Lung (tissue), 12 donors: Measurements from ENCODE around the gene ITPK1. TPM values are rescaled to one million over a fixed set of nuclear protein-coding genes. Genes with fewer than 3 reads are reported as not detected.

Experiments used
- ATAC-seq: fragments of 200-7000 bp; cut with Tn5 transposase; one replicate; pipeline ENCODE4 v1.9.1; 2020; ENCODE audit warnings: moderate number of reproducible peaks; ENCODE audit not compliant: insufficient read depth, low FRiP score
- DNase-seq, 3 donors: peaks; one replicate each; pipeline ENCODE4 v3.0.0-alpha.2; 2013 to 2017
- H3K27ac ChIP-seq, 2 donors: one replicate each; pipeline ENCODE4 v1.5.1; 2013; ENCODE audit warnings: mild to moderate bottlenecking in 2 of 2, moderate library complexity in 2 of 2, control low read depth in 1 of 2, inconsistent platforms in 1 of 2, low read depth in 1 of 2, low read length in 1 of 2
- H3K27me3 ChIP-seq, 3 donors: one replicate each; pipeline ENCODE4 v1.5.1; 2013; ENCODE audit warnings: low read length in 2 of 3; ENCODE audit not compliant: control insufficient read depth in 3 of 3, insufficient read depth in 3 of 3
- H3K36me3 ChIP-seq, 4 donors: one replicate each; pipeline ENCODE4 v1.5.1; 2013; ENCODE audit warnings: low read length in 4 of 4, mild to moderate bottlenecking in 1 of 4, moderate library complexity in 1 of 4; ENCODE audit not compliant: control insufficient read depth in 4 of 4, insufficient read depth in 4 of 4
- H3K4me1 ChIP-seq, 5 donors: one replicate each; pipeline ENCODE4 v1.5.1; 2013; ENCODE audit warnings: low read length in 5 of 5, mild to moderate bottlenecking in 2 of 5, moderate library complexity in 1 of 5; ENCODE audit not compliant: control insufficient read depth in 5 of 5, insufficient read depth in 5 of 5
- H3K4me3 ChIP-seq: one replicate; pipeline ENCODE4 v1.5.1; 2013; ENCODE audit warnings: mild to moderate bottlenecking, control low read depth, moderate library complexity
- H3K9ac ChIP-seq, 2 donors: one replicate each; pipeline ENCODE4 v1.5.1; 2013; ENCODE audit warnings: low read length in 2 of 2, control low read depth in 1 of 2; ENCODE audit not compliant: insufficient read depth in 1 of 2
- H3K9me3 ChIP-seq, 4 donors: one replicate each; pipeline ENCODE4 v1.5.1; 2013; ENCODE audit warnings: low read length in 3 of 4, mild to moderate bottlenecking in 1 of 4, moderate library complexity in 1 of 4; ENCODE audit not compliant: control insufficient read depth in 4 of 4, insufficient read depth in 3 of 4
- CTCF ChIP-seq: IDR thresholded peaks from 2 replicates; pipeline ENCODE4 v1.5.1; 2012; ENCODE audit warnings: mild to moderate bottlenecking; ENCODE audit errors: control extremely low read depth, extremely low read depth
- WGBS, 2 donors: extraction: QIAGEN DNeasy Blood & Tissue Kit; methylation state at CpG; one replicate each; pipeline ENCODE4 v1.1.7; 2013; 5-methylcytosine and 5-hydroxymethylcytosine counted together
- polyA plus RNA-seq, 2 donors: library from polyadenylated mRNA; stranded (reverse); fragments of 200-250 nt; gene quantifications; one replicate each; pipeline ENCODE4 v1.2.1, GENCODE V29; 2013
- total RNA-seq, 2 donors: library from RNA; depleted of rRNA in 1 of 2; stranded (reverse); fragments of >200 nt in 1 of 2; gene quantifications; one replicate each; pipeline ENCODE4 v1.2.1, GENCODE V29; 2014 to 2021
- donor health status: control.
- donor health status: control.
- donor health status: Bipolar disorder and iron deficiency.
- donor health status: healthy.
- donor health status: DM: yes; HTN: yes; CAD: no.

The ITPK1 gene
- total and polyA plus RNA-seq, 4 donors = 17.5 to 99.4 (median 45.3) TPM

- ATAC-seq (no peak), DNase-seq (no peak)
- no peak for TF ChIP-seq CTCF
- Histone ChIP-seq H3K9ac (no peak overlapping the region), H3K27ac (no peak overlapping the region), H3K27me3 (peaks cover 0 to 3% (median 0%) of the 10 kb centered on the region in 3 donors), H3K9me3 (peaks cover 0 to 14% (median 0%) of the 10 kb centered on the region in 4 donors), H3K4me3 (no peak overlapping the region), H3K36me3 (no peaks in the 10 kb centered on the region), H3K4me1 (no peaks in the 10 kb centered on the region)
- WGBS, 2 donors = 87 to 89% methylated on average over 1 of the region's 1 CpG
Observed at GRCh38 chr14:92887157-92887556, 228.6 kb downstream of the ITPK1 start.

Other genes with a start within 250 kb of the ITPK1 start
- 1 to 10 TPM; 1.1 to 4.4 TPM for gene CHGA, start 192.8 kb downstream of the ITPK1 start, total RNA-seq
- gene CHGA, start 192.8 kb downstream of the ITPK1 start, polyA plus RNA-seq = under 1 TPM; 0.47 to 0.51 TPM
- gene MOAP1, start 69.0 kb upstream of the ITPK1 start, total RNA-seq = 10 to 100 TPM; 33.2 to 48.6 TPM
- gene MOAP1, start 69.0 kb upstream of the ITPK1 start, polyA plus RNA-seq = 10 to 100 TPM; 22.3 to 29.3 TPM
- gene LYSET, start 69.4 kb upstream of the ITPK1 start, total RNA-seq = 10 to 100 TPM in 1 of 2 donors, 1 to 10 TPM in 1; 7.6 to 26.8 TPM
- gene LYSET, start 69.4 kb upstream of the ITPK1 start, polyA plus RNA-seq = 10 to 100 TPM; 26.6 to 27.4 TPM
- 10 to 100 TPM; 20.7 to 22.8 TPM for gene GON7, start 91.1 kb upstream of the ITPK1 start, total RNA-seq
- 10 to 100 TPM; 20.7 to 24.3 TPM for gene GON7, start 91.1 kb upstream of the ITPK1 start, polyA plus RNA-seq
- gene UBR7, start 91.3 kb upstream of the ITPK1 start, total RNA-seq = 10 to 100 TPM; 16.6 to 26.0 TPM
- gene UBR7, start 91.3 kb upstream of the ITPK1 start, polyA plus RNA-seq = 10 to 100 TPM; 11.3 to 12.0 TPM
- 10 to 100 TPM; 29.2 to 47.7 TPM for gene BTBD7, start 217.1 kb upstream of the ITPK1 start, total RNA-seq
- gene BTBD7, start 217.1 kb upstream of the ITPK1 start, polyA plus RNA-seq = 1 to 10 TPM; 7.8 to 9.5 TPM
- gene COX8C, start 231.3 kb upstream of the ITPK1 start, total RNA-seq = not detected
- gene COX8C, start 231.3 kb upstream of the ITPK1 start, polyA plus RNA-seq = not detected